Stimulated activated CD8-positive, alpha-beta memory T cell treated with anti-CD3 and anti-CD28 coated beads, Interleukin-12 subunit alpha, Interleukin-12 subunit beta, amount 100 ng/mL, for 1 hour (primary cell): ENCODE results near the gene ADAMTS16.

Experiments used
- DNase-seq: peaks from one replicate; pipeline ENCODE4 v3.0.0-alpha.2; 2020; ENCODE audit warnings: low read depth

ADAMTS16 gene

DNA sequence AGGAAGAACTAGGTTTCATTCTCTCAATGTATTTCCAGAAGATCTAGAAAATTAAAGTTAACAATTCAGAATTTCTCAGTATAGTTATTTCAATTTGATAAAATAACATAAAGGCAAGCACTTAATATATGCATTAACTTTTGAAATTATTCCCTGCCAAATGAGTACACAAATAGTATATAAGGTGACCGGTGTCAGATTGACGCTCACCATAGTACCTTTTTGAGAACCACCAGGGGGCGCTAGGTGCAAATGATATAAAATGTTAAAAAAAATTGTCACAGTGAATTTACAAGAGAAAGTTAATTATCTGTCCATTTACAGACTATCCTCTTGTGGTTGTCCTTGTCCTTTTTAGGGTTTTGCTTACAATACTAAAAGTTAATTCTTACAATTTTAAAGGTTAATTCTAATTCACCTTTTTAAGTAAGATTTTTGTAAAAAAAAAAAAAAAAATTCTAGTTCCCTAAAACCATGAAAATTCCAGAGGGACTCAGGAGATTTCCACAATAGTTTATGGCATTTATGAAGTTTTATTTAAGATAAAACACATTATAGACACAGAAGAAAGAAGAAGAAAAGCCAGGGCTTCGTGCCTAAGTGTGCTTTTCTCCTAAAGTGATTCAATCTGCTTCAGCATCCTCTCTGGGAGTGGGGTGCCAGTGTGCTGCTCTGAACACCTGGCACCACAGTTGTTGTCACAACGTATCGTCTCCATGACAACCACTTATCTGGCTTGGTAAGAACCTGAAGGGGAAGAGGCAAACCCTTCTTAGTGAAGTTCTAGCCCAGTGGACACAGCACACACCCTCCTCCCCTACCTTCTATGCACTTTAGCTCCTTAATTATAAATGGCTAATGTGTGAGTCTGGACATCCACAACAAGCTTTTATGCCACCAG, 1.7 kb downstream of the ADAMTS16 start:
- peak; percentile 33 for DNase-seq

DNA sequence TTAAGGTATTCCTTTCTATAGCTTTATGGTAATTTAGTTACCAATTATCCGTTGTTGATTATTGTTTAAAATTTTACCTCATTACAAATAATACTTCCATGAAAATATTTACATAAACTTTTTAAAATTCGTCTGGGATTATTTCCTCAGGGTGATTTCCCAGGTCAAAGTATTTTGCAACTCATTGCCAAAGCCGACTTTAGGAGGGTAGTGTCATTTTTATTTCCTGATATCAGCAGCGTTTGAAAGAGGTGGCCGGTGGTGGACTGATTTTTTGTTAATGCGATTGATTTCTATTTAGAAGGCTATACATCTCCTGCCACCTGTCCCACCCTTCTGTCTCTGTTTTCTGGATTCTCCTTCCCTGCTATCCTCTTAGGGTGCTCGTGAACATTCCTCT, 4.3 kb downstream of the ADAMTS16 start:
- DNase-seq = no peak

DNA sequence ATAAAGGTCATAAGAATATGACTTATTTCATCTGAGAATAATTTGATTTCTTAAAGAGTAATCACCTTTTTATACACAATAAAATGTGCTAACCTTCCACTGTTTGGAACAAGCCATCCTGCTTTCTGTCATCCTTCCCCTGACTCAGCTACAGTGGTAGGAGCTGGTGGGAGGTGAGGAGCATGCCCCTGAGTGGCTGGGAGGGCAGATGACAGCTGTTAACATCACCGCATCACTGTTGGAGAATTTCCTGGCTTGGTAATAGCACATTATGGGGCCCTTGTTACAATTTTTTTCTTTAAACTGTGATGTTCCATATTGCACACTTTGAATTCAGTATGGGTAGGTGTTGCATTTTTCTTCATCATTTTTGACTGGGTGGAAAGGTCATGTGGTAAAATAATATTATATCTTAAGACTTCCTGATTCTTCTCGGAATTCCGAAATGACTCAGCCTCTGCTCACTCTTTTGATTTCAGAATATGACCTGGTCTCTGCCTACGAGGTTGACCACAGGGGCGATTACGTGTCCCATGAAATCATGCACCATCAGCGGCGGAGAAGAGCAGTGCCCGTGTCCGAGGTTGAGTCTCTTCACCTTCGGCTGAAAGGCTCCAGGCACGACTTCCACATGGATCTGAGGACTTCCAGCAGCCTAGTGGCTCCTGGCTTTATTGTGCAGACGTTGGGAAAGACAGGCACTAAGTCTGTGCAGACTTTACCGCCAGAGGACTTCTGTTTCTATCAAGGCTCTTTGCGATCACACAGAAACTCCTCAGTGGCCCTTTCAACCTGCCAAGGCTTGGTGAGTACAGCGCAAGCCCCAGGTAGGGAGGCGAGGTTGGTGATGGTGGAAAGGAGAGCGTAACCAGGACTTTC, 5.8 kb downstream of the ADAMTS16 start:
- DNase-seq = no peak

DNA sequence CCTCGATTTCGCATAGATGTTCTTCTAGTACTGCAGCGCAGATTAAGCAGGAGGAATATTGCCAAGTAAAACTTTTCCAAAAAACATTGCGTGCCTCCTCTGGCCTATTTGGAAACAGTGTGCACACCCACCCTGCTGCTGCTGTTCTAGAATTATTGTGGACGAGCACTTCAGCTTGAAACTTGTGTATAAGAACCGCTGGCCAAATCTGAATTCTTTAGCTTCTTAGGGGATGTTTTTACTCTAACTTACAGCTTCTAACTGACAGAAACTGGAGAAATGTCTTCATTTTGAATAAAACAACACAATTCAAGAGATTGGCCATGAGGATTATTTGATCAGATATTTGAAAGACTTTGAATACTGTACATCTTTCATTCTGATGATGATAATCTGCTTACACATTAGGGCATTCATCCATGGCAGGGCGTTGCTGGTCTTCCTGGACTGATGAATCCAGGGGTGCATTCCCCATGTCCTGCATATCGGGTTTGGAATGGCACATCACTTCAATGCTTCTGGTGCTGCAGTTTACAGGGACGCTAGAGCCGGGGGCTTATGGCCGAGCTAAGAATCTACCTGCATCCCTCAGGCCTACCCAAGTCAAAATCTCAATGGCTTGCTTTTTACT, 6.5 kb downstream of the ADAMTS16 start:
- DNase-seq = no peak

DNA sequence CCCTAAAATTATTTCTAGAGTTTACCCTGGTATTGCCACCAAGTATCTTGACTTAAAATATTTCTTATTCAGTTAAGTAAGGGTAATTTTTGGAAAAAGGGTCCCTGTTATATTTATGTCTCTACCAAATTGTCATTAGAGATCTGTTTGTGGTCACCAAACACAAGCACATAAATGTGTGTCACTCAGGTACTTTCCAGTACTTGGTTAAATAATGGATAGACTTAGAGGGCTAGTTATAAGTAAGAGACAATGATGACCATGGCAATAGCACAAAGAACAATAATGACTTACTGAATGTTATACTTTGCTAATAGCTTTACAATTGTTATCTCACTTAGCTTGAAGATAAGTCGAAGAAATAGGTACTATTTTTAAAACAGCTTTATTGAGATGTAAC, 9.0 kb downstream of the ADAMTS16 start:
- DNase-seq = no peak

DNA sequence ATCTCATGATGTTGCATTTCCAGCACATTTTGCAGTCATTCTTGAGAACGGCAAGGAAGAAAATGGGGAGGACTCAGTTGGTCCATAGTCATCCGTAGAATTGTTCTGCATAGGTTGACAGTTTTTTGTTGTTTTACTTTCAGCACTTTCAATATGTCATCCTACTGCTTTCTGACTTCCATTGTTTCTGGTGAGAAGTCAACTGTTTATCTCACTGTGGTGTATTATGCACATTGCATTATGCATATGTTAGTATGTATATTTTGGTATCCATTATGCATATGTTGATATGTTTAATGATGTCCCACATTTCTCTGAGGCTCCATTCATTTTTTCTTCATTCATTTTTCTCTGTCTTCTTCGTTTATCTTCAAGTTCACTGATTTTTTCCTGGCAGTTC, 10.5 kb downstream of the ADAMTS16 start:
- DNase-seq = no peak

DNA sequence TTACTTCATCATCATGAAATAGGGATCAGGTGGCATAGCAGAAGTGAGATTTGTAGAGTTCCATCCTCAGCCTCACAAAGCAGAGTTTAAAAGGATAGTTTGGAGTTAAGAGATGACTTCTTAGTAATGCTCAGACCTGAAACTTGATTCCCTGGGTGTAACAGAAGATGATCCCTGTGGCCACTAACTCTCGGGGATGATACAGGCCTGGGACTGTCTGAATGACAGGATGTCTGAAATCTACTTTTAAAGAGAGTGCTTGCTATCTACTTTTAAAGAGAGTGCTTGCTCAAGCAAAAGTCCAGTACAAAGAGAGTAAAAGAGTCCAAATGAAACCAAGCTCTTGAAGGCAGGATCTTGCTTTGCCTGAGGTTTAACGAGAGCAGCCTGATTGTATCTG, 14.6 kb downstream of the ADAMTS16 start:
- no peak for DNase-seq

DNA sequence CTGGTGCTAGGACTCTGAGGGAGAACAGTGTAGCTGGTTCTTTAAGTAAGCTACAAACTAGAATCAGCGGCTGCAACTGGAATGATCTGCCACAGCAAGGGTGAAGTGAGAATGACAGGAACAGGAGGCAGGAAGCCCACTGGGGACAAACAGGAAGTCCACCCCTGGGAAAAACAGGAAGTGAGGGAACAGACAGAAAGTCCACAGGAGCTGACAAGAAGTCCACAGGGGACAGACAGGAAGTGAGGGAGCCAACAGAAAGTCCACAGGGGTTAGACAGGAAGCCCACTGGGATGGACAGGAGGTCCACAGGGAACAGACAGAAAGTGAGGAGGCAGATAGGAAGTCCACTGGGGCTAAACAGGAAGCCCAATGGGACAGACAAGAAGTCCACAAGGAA, 15.5 kb downstream of the ADAMTS16 start:
- DNase-seq = no peak

DNA sequence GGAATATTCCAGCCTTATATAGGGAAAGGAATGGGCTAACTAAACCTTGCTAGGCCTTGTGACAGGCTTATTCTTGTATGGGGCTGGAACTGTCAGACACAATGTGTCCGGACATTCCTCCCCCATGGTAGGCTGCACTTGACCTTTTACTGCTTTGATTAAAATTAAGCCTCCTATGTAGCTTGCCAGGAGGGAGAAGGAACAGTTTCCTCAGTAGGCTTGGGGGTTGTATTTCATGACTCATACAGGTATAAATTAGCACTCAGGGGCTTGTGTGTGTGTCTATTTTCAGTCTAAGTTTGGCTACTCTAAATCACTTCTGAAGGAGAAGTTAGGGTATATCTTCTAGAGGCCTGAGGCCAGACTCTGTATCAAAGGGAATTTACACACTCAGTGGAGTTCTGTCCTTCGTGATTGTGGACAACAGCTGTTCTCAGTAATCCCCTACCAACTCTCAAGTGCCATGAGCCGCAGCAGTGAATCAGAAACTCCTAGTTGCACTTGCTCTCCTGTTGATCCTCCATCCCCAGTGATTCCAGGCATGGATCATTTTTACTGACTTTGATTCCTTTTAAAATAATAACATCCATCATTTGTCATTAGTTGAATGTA, 16.4 kb downstream of the ADAMTS16 start:
- DNase-seq = no peak

DNA sequence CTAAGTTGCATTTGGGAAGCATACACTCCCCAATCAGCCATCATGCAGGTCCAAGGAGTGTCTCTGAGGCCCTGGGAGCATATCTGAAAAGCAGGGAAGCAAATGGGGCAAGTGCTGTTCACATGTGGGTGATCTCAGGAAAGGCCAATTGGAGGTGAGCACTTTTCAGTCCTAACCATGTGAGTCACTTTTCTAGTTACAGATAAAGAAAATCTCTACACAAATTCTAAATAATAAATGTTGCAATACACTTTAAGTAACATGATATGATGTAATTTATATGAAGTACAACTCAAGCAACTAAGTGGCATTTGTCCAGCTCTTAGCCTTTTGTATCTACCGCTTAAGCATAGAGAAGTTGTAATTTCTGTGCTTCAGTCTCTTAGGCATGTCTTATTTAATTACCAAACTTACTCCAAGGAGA, 18.4 kb downstream of the ADAMTS16 start:
- DNase-seq = no peak

DNA sequence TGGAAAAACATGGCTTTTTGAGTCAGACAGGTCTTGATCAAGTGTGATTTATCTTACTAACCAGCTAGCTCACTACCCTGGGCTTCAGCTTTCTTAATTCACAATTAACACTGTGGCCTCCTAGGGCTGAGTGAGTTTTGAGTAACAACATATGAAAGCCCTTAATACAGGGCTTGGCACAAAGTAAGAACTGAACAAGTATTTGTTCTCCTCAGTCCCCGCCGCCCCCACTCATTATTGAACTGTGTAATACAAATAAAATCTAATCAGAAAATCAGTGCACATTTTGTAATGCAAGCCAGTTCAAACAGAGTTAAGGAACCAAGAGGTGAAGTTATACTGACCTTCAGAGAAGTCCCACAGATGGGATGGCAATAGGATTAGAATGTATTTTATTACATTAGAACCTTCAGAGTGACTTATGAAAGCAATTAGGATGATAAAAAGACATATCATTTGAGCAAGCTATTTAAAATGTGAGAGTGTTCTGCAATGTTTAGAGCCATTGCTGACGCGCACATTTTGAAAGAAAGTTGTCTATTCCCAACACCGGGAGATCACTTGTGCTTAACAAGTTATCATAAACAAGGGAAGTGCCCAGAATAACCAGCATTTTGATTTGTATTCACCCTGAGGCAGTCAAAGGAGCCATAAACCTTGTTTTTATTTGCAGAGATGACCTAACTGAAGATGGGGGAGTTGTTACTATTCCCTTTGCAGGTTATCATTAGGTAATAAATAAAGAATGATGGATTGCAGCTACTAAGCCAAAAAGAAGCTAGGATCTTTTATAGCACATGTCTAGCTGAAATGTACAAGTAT, 19.4 kb downstream of the ADAMTS16 start:
- DNase-seq = no peak

DNA sequence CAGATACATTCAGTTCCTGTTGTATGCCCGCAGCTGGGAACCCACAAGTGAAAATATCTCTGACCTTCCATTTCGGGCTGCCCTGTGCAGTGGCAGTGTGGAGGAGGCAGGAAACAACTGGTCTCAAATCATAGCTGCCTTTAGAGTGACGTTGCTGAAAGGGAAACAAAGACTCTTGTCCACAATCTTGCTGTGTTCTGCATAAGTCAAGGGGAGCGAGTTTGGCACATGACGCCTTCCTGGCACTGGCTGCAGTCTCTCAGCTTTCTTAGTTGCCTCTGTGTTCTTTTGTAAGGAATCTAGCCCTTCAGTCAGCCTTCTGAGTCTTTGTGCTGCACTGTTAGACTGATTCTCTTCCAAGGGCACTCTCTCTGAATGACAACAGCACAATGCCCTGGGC, 24.0 kb downstream of the ADAMTS16 start:
- no peak for DNase-seq

DNA sequence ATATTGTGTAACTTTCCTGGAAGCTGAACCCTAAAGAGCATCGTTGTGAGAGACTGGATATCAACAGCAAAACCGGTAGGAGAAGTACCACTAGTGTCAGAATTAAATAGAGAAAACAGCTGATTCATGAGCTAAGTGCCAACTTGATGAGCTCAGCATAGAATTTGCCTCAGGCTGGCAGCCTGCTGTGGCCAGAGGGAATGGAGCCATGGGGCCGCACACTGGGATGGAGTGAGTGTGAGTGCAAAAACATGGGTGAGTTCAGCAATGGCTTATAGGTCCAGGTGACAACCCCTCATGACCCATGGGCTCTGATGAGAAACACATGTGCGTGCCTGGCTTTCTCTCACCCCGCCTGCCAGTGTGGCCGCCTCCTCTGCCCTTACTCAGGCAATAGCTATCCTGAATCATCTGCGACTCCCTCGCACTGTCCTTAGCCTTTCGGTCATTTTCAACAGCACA, 25.4 kb downstream of the ADAMTS16 start:
- DNase-seq = no peak

DNA sequence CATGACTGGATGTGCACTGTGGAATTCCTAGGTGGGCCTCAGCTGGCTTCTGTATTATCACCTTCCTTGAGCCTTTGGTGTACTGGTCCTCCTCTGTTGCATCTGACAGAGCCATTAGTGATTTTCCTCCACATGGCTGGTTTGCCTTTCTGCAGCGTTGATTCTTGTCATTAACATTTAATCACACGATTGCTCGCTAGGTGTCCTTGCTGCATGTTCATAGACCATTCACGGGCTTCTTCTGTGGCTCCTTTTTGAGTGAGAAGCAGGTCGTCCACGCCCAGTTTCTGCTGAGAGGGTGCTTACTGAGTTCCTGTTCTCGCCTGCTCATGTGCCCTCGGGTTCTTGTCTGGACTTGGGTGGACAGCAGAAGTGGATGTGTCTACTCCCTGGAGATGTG, 29.3 kb downstream of the ADAMTS16 start:
- no peak for DNase-seq

DNA sequence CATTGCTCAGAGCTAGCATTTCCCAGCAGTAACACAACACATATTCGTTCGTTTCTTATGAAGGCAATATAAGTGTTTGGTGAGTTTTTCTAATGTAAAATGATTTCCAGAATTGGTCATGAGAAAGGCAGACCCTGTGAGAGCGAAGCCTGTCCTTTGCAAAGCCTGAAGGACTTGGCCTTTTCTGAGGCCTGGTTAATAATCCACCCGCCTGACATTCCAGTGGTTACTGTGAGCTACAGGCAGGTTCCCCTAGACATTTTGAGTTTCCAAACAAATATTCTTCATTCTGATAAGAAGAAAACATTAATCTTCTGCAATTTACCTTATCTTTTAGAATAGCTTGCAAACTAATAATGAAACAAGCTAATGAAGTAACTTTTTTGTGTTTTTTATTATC, 38.0 kb downstream of the ADAMTS16 start:
- no peak for DNase-seq

DNA sequence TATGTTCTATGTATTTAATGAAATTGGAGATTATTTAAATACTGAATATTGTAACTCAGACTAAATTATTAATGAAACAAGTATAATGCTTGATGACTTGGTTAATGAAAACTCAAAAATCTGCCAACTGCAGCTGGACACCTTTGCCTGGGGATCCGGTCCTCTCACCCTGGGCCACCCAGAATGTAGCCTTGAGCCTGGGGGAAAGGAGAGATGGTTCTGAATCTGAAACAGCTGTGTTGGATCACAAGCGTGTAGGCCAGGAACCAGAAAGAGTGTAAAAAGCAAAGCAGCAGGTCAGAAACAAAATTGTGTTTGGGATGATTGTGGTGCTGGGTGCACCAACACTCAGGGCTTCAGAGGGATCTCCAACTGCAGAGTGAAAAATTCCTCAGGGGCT, 38.5 kb downstream of the ADAMTS16 start:
- DNase-seq = no peak

DNA sequence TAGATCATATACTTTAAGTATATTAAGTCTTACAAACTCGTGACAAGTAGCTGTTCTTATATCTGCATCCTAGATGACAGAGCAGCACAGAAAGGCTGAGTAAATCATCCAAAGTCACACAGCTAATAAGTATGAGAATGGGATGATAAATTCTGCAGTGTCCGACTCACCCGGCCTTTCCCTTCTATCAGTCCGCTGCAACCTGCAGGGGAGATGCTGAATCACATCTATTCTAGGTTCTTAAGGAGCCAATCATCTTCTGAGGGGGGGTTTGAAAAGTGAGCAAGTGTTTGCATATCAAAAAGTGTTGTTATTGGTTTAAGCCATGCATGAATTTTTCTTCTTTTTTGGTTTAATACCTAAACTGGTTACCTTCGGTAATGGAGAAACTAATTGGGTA, 38.9 kb downstream of the ADAMTS16 start:
- DNase-seq = no peak

DNA sequence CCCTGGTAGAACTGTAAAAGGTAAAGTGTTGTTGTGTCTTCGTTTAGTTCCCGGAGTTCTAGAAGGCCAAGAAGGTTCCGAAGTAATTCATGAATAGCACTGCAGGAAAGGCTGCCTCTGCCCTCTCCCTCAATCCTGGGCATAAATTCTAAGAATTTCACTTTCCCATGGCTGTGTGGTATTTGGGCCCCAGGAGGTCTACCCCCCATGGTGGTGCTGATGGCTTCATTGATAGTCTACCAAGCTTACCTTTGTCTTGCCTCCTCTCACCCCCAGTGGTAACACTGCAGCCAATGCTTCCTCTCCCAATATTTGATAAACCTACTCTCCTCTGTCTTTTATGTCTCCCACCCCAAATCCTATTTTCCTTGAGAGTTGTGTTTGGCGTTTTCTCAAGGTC, 39.5 kb downstream of the ADAMTS16 start:
- no peak for DNase-seq

DNA sequence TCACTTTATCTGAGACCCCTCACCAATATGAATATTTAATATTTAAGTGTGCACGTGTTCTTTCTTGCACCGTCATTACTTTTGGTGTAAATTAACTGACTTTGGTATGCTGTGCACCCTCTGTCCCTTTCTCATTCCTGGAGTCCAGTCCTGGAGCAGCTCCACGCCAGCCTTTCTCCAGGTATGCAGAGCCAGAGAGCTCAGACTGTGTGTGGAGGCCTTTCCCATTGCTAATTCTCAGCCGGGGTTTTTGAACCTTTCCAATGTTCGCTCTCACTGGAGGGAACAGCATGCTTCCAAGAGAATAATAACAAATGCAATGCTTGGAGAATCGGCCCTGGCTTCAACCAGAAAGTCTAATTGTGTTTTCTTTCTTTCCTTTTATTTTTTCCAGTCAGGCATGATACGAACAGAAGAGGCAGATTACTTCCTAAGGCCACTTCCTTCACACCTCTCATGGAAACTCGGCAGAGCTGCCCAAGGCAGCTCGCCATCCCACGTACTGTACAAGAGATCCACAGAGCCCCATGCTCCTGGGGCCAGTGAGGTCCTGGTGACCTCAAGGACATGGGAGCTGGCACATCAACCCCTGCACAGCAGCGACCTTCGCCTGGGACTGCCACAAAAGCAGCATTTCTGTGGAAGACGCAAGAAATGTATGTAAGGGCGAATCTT, 41.7 kb downstream of the ADAMTS16 start:
- no peak for DNase-seq

DNA sequence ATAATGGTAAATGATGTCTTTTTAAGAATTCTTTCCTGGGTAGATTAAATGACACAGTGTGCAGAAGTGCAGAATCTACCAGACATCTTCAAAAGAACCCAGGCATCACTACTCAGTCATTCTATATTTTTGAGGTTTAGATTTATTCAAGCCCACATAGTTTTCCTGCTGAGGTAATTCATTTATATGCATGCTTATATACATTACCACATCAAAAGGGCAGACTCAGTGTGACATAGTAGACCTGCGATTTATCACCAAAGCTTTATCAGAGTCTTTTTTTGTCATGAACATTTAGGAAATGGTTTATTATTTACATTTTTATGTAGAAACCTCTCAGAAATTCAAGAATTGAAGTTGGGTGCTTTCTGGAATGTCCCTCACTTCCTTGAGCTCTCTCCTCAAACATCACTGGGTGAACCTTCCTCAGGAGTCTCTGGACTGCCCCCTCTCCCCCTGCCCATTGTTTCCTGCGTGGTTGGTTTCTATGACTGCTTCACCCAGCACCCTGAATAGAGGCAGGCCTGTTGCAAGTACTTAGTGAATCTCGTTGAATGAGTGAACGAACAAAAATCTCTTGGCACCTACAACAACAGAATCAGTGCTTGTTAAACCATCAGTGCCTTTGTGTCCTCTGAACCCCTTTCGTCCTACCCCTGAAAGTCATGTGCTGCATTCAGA, 42.5 kb downstream of the ADAMTS16 start:
- no peak for DNase-seq
